ENCODE results near the gene DNAJB1.

The DNAJB1 gene

GRCh38 chr19:14533450-14533849 is 15.3 kb upstream of the DNAJB1 start:
- no peak for TF ChIP-seq EZH2phosphoT487 (IDR thresholded peaks at IDR 0.05; ENCODE audit: borderline replicate concordance, low read length)
- Histone ChIP-seq H3K4me2 (ENCODE audit: low read length) (no peak overlapping the region), H3K9me3 (ENCODE audit: control insufficient read depth, insufficient read depth, low read length) (no peaks in the 10 kb centered on the region), H3K27ac (ENCODE audit: low read depth, low read length) (no peak overlapping the region), H3K9me2 (replicated peaks; ENCODE audit: control insufficient read depth, low read length) (no peaks in the 10 kb centered on the region), H3K36me3 (ENCODE audit: control insufficient read depth, low read length) (peaks cover 18% of the 10 kb centered on the region), H3F3A (ENCODE audit: control insufficient read depth, insufficient read depth) (peaks cover 4% of the 10 kb centered on the region; the same call in 1 of the 2 replicates), H3K4me1 (ENCODE audit: control insufficient read depth, low read length) (peaks cover 28% of the 10 kb centered on the region), H3K4me3 (ENCODE audit: low read length) (no peak overlapping the region), H3K27me3 (ENCODE audit: control insufficient read depth, low read length) (no peaks in the 10 kb centered on the region), H4K20me1 (ENCODE audit: control insufficient read depth, insufficient read depth, low read depth, low read length) (peaks cover 7% of the 10 kb centered on the region; the same call in 1 of the 2 replicates), H3K79me2 (ENCODE audit: control insufficient read depth, low read length) (peaks cover 79% of the 10 kb centered on the region)

- Histone ChIP-seq H3K36me3 (ENCODE audit: control insufficient read depth, low read length) (peaks cover 18% of the 10 kb centered on the region), H4K20me1 (ENCODE audit: control insufficient read depth, insufficient read depth, low read depth, low read length) (peaks cover 3% of the 10 kb centered on the region; the same call in 1 of the 2 replicates), H3F3A (ENCODE audit: control insufficient read depth, insufficient read depth) (peaks cover 2% of the 10 kb centered on the region), H3K9me3 (ENCODE audit: control insufficient read depth, insufficient read depth, low read length) (no peaks in the 10 kb centered on the region), H3K27me3 (ENCODE audit: control insufficient read depth, low read length) (no peaks in the 10 kb centered on the region), H3K4me2 (ENCODE audit: low read length) (peak overlapping the region; percentile 81), H3K9me2 (replicated peaks; ENCODE audit: control insufficient read depth, low read length) (no peaks in the 10 kb centered on the region), H3K79me2 (ENCODE audit: control insufficient read depth, low read length) (peaks cover 53% of the 10 kb centered on the region), H3K4me1 (ENCODE audit: control insufficient read depth, low read length) (peaks cover 28% of the 10 kb centered on the region), H3K27ac (ENCODE audit: low read depth, low read length) (no peak overlapping the region), H3K4me3 (ENCODE audit: low read length) (peak overlapping the region; percentile 93)
- TF ChIP-seq EZH2phosphoT487 (IDR thresholded peaks at IDR 0.05; ENCODE audit: borderline replicate concordance, low read length), result no peak
- TF ChIP-seq, protein P1, sequence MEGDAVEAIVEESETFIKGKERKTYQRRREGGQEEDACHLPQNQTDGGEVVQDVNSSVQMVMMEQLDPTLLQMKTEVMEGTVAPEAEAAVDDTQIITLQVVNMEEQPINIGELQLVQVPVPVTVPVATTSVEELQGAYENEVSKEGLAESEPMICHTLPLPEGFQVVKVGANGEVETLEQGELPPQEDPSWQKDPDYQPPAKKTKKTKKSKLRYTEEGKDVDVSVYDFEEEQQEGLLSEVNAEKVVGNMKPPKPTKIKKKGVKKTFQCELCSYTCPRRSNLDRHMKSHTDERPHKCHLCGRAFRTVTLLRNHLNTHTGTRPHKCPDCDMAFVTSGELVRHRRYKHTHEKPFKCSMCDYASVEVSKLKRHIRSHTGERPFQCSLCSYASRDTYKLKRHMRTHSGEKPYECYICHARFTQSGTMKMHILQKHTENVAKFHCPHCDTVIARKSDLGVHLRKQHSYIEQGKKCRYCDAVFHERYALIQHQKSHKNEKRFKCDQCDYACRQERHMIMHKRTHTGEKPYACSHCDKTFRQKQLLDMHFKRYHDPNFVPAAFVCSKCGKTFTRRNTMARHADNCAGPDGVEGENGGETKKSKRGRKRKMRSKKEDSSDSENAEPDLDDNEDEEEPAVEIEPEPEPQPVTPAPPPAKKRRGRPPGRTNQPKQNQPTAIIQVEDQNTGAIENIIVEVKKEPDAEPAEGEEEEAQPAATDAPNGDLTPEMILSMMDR (IDR thresholded peaks at IDR 0.05; ENCODE audit: low read depth, low read length, poor library complexity, severe bottlenecking), result no peak
Measured at GRCh38 chr19:14530506-14530905, 12.3 kb upstream of the DNAJB1 start.

DNA sequence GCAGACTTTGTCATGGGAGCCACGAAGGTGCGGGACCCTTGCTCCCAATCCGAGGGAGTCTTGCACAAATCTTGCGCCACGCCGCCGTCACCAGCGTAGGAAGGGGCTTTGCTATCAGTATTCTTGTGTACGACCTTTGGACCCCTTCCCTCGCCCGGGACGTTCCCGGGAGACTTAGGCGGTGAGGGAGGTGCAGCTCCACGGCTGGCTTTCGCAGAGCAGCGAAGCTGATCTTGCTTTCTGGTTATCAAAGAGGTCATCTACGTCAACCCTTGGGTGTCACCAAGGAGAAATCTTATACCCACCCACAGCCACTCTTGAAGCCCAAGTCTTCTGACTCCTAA is 11.8 kb upstream of the DNAJB1 start:
- Histone ChIP-seq H3K9me2 (replicated peaks; ENCODE audit: control insufficient read depth, low read length) (no peaks in the 10 kb centered on the region), H3F3A (ENCODE audit: control insufficient read depth, insufficient read depth) (peaks cover 5% of the 10 kb centered on the region; the same call in 1 of the 2 replicates), H3K27me3 (ENCODE audit: control insufficient read depth, low read length) (no peaks in the 10 kb centered on the region), H3K36me3 (ENCODE audit: control insufficient read depth, low read length) (peaks cover 18% of the 10 kb centered on the region), H3K4me1 (ENCODE audit: control insufficient read depth, low read length) (peaks cover 28% of the 10 kb centered on the region), H3K79me2 (ENCODE audit: control insufficient read depth, low read length) (peaks cover 51% of the 10 kb centered on the region), H3K27ac (ENCODE audit: low read depth, low read length) (peak overlapping the region; percentile 55), H4K20me1 (ENCODE audit: control insufficient read depth, insufficient read depth, low read depth, low read length) (peaks cover 3% of the 10 kb centered on the region; the same call in 1 of the 2 replicates), H3K9me3 (ENCODE audit: control insufficient read depth, insufficient read depth, low read length) (no peaks in the 10 kb centered on the region), H3K4me2 (ENCODE audit: low read length) (peak overlapping the region; percentile 81), H3K4me3 (ENCODE audit: low read length) (peak overlapping the region; percentile 93)
- TF ChIP-seq EZH2phosphoT487 (IDR thresholded peaks at IDR 0.05; ENCODE audit: borderline replicate concordance, low read length), result no peak
- TF ChIP-seq, protein P1 (IDR thresholded peaks at IDR 0.05; ENCODE audit: low read depth, low read length, poor library complexity, severe bottlenecking), result no peak

DNA sequence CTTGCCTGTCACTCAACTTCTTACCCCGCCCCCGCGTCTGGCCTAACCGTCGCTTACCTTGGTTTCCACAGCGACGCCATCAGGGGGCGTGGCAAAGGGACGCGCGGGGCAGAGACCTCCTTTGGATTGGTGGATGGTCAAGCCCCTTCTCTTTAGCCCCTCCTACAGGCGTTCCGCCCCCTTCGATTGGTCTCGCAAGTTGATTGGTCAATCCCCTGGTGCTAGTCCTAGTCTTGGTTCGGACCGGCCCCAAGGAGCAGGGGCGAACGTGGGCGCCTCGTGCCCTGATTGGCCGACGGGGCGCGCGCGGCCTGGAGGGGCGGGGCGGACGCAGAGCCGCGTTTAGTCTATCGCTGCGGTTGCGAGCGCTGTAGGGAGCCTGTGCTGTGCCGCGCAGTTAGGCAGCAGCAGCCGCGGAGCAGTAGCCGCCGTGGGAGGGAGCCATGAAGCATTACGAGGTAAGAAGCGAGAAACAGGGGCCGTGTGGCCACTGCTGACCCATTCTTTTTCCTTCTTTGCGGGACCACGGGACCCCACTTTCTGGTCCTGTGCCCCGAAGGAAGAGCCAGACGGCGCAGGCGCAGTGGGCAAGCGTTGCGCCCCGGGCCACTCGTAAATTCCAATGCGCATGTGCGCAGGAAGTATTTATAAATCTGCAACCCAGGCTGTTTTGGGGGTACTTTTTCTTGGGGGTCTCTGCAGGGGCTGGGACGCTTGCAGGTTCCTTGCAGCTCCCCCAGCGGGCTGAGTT is 11.2 kb upstream of the DNAJB1 start, which contains the start of gene TECR:
Gene TECR, plus strand, starts transcription at position 341 of the 751 bp plus-strand sequence. Its CDS starts 103 bp downstream, at position 444.
- Histone ChIP-seq H3K4me2 (ENCODE audit: low read length) (peak within 1 kb of the TSS; percentile 97), H3K9me2 (replicated peaks; ENCODE audit: control insufficient read depth, low read length) (no peaks in the 10 kb centered on the region), H3K27me3 (ENCODE audit: control insufficient read depth, low read length) (no peaks in the 10 kb centered on the region), H4K20me1 (ENCODE audit: control insufficient read depth, insufficient read depth, low read depth, low read length) (peaks cover 3% of the 10 kb centered on the region; the same call in 1 of the 2 replicates), H3K79me2 (ENCODE audit: control insufficient read depth, low read length) (peaks cover 46% of the 10 kb centered on the region), H3F3A (ENCODE audit: control insufficient read depth, insufficient read depth) (peaks cover 5% of the 10 kb centered on the region; the same call in 1 of the 2 replicates), H3K4me3 (ENCODE audit: low read length) (peak within 1 kb of the TSS; percentile 93), H3K4me1 (ENCODE audit: control insufficient read depth, low read length) (peaks cover 28% of the 10 kb centered on the region), H3K9me3 (ENCODE audit: control insufficient read depth, insufficient read depth, low read length) (no peaks in the 10 kb centered on the region), H3K36me3 (ENCODE audit: control insufficient read depth, low read length) (peaks cover 14% of the 10 kb centered on the region), H3K27ac (ENCODE audit: low read depth, low read length) (peak within 1 kb of the TSS; percentile 55)
- no peak for TF ChIP-seq EZH2phosphoT487 (IDR thresholded peaks at IDR 0.05; ENCODE audit: borderline replicate concordance, low read length)
- TF ChIP-seq, protein P1 (IDR thresholded peaks at IDR 0.05; ENCODE audit: low read depth, low read length, poor library complexity, severe bottlenecking), result no peak

All from DOHH2 (cell line).